ENCODE data around the gene ME3.

Gene ME3

DNA sequence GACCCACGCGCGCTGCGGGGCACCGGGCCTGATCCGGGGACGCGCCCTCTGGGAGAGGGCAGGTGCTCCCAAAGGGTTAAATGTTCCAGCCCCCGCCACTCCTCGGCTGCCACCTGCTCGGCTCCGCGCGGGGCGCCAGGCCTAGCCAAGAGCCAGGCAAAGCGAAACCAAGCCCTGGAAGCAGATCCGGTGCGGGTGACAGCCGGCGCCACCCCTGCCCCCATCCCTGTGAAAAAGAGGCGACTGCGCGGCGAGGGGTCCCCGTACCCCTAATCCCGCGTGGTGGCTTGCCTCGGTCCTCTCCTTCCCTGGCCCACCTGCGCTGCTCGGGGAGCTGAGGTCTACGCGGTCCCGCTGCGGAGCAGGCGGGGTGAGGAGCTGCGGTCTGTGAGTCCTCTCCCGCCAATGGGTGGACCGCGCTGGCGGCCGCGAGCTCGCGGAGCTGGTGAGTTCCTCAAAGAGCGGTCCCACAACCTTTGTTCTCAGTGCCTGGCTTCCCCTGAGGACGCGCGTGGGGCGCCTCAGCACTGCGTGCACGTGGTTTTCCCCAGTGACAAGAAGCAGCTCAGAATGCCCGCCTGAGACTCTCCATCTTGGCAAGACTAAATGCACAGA lies at the start of gene ME3:
ME3 (minus strand) TSS at position 610 of the 615 bp plus-strand sequence.
- DNase-seq: peak; percentile 38

DNA sequence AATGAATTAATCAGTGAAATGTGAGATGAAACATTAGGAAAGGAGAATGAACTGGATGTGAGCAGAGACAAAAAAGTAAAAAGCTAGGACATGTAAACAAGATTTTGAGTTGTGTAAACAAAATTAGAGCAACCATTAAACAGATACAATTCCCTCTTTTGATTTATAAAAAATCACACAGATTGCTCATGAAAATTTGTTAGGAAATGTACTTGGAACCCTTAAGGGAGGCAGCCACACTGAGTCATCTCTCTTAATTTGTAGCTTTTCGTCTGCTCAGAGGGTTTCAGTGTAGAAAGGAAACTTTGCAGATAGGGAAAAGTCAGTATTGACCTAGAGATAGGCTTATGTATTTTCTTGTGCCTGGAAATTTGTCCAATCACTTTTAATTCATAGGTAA lies 49.6 kb upstream of the ME3 start:
- no peak for DNase-seq

DNA sequence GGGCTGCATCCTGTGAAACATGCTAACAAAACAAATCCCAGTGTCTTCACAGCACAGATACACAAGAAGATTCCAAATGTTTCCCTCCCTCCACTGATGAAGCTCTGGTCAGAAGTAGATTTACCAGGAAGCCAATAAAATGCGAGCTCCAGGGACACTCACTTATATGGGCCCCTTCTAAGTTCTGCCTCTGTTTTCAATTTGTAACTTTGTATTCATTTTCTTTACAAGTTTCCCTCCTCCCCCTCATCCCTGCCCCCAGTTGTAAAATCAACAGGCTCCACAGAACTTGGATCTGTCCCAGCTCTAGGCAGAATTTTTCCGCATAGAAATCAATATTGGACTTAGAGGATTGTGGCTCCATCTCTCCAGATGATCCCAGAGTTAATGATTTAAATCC lies 48.1 kb upstream of the ME3 start:
- no peak for DNase-seq

DNA sequence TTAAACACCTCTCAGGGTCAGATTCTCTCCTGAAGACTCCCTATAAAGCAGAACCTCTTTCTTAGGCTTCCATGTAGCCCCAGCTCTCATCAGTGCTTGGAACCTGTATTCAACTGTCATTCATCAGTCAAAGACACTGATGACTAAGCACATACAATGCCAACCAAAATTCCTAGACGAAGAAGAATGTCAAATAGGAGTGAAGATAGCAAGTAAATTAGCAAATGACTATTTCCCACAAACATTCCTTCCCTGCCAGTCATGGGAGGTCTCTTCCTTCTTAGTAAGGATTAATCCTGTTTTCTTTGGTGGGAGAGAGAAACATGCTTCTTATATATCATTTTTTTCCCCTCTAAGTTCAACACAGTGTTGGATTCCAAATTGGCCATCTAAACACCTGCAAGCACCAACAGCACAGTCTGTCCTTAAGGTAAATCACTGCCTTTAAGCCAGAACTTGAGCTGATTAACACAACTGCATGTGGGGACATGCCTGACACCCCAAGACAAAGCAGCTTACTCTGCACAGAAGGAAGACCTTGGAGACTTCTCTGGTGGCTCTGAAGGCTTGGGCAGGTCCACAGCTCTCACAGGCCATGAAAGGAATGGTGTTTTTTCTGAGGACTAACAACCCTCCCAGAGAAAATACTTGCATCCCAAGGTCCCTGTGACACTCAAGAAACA lies 47.5 kb upstream of the ME3 start:
- no peak for DNase-seq

DNA sequence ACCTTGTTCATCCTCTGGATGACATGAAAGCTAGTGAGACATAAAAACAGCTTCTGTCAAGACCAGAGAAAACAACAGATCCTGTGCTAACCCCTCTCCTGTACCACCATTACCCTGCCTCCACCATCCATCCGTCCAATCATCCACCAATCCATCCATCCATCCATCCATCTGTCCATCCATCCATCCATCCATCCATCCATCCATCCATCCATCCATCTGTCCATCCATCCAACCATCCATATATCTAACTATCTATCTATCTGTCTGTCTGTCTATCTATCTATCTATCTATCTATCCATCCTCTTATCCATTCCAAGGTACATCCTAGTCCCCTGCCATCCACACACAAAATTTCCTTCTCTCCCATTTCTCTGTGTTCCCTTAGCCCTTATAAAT lies 46.6 kb upstream of the ME3 start:
- no peak for DNase-seq

DNA sequence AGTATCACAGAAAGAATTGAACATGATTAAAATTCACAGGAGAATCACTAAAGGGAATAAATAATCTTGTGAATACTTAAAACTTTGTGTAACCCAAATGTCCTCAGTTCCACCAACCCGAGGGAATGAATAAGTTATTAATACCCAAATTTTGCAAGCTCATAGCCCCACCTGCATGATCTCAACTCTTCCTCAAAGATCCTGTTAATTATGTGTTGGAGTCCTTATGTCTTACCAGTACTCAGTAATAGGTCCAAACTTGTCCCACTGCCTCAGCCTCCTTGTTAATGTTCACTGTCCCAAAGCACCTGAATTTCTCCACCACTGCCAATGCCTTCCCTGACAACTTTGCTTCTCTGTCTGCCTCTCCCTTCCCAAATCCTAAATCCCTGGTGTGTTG lies 46.1 kb upstream of the ME3 start:
- no peak for DNase-seq

DNA sequence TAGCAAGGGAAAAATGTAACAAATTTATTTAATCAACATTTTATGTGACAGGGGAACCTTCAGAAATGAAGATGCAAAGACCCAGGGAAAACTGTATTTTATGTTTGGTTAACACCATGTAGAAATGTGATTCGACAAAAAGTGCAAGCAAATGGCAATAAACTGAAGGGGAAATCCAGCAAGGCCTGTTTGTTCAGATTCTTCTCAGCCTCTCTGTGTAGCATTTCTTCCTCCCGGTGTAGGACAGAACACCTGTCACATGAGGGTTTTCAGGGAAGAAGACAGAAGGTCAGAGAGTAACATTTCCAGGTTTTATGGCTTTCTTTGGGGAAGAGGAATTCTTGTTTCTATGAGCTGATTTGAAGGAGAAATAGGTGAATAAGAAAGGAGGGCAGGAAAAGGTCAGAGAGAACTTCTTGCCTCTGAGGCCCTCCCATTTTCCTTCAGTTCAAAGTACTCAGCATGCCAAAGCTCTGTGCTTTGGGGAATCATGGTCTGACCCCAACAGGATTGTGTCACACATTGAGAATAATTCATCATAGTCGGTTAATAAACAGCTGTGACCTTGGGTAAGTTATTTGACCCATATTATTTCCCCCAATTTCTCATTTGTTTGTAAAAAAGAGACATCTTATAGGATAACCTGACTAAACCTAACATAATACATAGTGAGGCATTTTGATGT lies 45.5 kb upstream of the ME3 start:
- no peak for DNase-seq

DNA sequence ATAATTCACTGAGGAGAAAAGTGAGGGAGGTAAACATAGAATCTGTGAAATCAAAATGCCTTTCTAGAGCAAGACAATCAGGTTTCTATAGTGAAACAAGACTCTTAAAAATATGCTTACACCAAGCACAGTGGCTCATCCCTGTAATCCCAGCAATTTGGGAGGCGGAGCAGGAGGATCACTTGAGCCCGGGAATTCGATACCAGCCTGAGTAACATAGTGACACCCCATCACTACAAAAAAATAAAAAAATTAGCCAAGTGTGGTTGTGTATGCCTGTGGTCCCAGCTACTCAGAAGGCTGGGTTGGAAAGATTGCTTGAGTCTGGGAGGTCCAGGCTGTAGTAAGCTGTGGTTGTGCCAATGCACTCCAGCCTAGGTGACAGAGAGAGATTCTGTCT lies 43.2 kb upstream of the ME3 start:
- DNase-seq: no peak

DNA sequence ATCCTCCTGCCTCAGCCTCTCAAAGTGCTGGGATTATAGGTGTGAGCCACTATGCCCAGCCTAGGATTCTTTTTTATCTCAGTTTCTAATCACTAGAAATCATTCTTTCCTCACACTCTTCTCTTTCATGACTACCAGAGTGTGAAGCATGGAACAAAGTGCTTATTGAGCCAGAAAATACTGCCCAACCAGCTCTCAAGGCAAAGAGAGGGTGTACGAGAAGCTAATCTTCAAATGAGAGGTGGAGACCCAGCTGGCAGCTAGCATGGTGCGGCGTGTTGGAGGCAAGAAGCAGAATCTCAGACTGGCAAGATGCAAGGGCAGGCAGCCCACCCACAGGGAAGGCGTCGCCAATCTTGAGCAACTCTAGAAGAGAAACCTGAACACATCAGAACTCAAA lies 41.1 kb upstream of the ME3 start:
- no peak for DNase-seq

DNA sequence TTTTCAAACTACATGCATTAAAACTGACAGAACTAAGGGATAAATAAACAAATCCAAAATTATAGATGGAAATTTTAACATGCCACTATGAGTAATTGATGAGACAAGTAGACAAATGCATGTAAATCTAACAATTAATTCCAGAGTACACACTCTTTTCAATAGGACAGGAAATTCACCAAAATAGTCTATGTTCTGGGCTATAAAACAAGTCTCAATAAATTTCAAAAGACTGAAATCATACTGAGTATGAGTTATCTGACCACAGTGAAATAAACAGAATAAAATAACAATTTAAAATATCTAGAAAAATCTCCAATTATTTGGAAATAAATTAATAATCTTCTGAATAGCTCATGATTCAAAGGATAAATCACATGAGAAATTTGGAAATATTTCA lies 38.5 kb upstream of the ME3 start:
- no peak for DNase-seq

DNA sequence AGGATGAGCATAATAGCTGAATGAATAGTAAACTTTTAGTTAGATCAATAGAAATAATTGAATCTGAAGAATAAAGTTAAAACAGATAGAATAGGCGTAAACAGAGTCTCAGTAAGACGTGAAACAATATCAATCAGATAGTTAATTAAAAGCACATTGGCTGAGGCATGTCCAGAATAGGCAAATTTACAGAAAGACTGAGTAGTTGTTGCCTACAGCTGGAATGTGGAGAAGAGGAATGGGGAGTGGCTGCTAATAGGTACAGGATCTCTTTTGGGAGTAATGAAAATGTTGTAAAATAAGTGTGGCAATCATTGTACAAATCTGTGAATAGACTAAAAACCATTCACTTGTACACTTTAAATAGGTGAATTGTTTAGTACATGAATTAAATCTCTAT lies 36.3 kb upstream of the ME3 start:
- no peak for DNase-seq

DNA sequence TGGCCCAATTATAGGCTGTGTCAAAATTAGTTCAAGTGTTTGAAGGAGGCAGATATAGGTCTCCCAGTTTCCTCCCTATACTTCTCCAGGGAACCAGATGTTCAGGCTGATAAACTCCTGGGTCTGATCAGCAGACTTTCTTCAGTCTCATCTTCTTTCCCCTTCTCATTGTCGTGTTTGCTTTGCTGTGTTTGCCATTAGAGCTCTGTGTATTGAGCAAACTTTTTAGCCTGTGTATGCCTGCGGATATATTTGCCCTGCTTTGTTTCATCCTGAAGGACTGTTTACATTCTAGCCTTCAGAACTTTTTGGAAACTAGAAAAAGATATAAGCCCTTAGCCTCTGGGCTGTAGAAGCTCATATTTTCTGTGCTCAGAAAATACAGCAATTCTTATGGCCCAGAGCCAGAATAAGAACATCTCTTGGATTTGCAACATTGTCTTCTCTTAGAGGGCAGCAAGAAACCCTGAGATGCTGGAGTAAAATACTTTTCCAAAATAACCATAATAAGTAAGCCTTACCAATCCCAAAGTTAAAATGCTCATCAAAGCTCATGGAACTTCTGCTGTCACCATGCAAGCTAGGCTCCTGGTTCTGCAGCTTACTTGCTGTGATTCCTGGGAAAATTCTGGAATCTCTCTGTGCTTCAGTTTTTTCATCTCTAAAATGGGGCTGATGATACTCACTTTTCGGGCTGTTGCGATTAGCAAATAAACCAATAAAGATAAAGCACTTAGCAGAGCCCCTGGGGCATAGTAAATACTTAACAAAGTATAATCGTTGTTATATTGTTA lies 34.1 kb upstream of the ME3 start:
- no peak for DNase-seq

DNA sequence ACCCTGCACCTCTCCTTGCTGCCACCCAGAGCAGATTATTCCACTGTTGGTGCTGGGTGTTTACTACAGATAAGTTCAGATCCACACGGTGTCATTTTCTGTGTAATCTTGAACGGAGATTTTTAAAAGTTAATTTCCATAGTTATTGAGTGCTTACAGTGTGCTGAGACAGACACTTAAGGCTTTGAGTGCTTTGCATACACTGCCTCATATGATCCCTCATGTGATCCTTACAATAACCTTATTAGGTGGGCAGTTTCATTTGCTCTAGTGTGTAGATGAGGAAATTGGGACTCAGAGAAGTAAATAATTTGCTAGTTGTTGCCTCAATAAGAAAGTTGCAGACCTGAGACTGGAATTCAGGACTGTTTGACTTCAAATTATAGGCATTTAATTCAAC lies 32.3 kb upstream of the ME3 start:
- no peak for DNase-seq

DNA sequence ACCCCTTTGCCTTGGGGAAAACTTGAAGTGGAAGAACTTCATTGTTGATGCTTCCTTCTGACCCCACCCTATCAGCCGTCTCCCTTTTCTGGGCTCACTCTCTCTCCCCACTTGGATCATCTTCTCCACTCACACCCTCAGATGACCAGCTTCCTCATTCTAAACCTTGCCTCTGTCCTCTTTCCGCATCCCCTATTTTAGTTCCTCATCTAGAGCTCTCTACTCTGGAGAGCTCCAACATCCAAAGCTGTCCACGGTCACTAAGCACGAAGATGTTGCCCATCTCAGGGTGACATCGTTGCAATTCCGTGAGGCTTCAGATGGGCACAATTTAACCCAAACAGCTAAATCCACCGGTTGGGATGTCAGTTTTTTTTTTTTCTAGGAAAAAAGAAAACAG lies 31.6 kb upstream of the ME3 start:
- no peak for DNase-seq

DNA sequence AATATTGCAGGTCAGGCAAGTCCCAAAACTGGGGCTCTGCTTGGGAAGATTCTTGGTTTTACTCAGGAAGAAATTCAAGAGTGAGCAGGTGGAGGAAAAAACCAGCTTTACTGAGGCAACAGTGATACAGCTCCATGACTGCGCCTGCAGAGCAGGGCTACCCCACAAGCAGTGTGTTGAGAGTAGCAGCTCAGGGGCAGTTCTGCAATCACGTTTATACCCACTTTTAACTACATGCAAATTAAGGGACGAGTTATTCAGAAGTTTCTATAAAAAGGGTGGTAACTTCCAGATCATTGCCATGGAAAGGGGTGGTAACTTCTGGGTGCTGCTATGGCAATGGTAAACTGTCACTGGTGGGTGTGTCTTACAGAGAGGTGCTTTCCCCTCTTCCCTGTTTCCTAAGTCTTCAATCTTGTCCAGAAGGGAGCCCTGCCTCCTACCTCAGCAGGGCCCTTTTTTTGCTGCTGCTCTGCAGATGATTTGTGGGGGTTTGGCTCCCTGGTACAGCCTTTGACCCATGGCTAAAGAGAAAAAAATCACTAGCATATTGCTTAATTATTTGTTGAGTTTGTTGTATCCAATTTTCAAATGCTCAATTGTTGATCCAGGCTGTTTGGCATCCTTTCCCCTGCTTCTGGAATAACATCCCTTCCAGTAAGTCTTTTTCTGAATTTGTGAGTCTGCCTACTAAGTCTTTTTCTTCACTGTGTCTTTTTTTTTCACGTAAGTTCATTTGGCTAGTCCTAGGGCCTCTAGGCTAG lies 30.0 kb upstream of the ME3 start:
- no peak for DNase-seq

DNA sequence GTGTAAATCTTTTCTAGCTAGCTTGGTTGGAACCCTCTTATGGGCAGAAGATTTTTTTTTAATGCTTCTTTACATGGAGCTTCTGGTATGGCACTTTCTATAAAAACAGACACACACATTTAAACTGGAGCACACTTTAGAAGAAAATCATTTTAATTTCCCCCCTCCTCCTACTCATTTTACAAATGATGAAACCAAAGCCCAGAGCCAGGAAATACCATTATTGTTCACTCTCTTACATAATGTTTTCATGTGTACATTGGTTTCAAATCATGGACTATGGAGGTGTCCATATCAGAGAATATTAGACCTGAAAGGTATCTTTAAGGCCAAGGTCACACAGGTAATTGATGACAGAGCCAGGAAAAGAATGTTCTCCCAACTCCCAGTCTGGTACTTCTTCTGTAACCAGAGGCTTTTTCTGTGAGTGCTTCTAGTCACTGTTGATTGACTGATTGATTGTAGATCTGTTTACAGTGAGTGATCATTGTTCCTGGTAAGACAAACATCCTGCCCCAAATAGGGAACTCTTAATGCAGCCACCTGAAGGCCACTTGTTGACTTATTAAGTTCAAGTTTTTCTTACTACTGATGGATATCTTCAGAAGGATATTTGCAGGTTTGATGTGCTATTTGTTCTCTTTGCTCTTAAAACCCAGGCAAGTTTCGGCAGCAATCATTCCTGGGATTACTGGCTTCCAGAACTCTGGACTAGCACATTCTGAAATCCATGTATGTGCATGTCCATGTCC lies 26.8 kb upstream of the ME3 start:
- DNase-seq: no peak

DNA sequence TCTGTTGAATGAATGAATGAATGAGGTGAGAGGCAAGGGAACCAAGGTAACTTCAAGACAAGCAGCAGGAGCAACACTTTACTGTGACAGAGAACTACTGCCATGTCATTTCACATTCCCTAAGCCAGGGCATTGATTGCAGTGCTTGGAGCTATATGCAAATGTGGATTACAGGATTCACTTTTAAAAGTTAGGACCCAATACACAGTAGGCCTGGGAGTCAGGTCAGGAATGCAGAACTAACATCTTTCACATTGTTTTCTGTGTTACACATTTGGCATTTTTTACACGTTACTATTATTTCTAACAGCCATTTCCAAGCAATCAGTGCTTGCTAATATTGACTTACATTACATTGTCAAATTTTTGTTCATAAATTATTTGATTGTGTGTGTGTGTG lies 26.2 kb upstream of the ME3 start:
- no peak for DNase-seq

DNA sequence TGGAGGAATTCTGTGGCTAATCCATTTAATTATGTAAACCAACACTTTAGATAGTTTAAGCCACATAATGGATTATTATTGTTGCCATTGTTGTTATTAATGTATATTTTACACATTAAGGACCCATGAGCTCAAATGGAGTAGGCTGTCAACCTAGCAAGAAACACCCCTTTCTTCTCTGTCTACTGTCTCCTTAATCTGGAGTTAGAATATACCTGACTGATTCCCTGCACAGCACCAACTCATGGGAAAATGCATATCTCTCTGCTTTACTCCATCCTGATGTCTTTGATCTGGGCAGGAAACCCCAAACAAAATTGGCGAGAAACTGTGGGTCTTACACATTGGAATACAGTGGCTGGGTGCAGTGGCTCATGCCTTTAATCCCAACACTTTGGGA lies 24.0 kb upstream of the ME3 start:
- DNase-seq: no peak

DNA sequence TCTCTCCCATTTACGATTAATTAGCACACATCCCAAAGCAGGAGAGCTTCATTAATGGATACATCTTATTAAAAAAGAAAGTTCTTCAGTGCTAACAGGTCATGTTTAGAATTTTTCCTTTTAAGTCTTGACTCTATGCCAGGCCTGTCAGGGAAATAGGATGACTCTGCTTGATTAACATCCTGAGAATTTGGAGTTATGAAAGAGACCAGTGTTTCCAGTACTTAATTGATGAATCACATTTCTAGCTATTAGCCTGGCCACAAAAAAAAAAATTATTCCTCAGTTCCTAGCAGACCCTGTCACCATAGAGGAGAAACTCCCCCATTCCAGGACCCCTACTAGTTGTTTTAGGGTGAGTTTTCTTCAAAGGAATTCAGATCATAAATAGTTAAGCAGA lies 23.6 kb upstream of the ME3 start:
- DNase-seq: no peak

DNA sequence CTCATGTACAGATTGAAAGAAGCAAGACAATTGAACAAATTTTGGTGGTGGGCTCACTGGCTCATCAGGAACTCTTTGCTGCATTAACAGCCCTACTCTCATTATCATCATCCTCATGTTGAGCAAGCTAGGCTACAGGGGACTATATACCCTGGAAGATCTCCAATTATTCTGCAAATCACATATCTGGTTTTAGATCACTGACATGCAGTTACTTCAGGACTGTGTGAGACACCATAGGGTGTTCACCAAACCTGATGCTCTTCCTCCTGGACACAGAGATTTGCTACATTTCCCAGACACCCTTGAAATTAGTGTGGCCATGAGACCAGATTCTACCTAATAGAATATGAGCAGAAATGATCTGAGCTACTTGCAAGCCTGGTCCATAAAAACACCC lies 23.0 kb upstream of the ME3 start:
- no peak for DNase-seq

DNA sequence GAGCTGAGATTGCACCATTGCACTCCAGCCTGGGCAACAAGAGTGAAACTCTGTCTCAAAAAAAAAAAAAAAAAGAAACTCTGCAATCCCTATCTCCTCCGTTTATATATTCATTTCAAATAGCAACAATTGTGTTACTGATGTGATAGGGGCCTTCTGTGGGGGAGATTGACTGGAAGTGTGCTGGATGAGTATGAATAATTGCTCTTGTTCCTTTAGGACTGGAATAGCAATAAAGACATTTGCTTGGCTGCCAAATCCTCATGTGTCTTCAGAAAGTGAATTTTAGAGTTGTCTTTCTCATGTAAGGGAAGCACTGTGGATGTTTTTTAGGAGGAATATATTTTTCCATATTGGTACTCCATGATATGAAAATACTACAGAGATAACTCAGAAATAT lies 21.1 kb upstream of the ME3 start:
- DNase-seq: no peak

DNA sequence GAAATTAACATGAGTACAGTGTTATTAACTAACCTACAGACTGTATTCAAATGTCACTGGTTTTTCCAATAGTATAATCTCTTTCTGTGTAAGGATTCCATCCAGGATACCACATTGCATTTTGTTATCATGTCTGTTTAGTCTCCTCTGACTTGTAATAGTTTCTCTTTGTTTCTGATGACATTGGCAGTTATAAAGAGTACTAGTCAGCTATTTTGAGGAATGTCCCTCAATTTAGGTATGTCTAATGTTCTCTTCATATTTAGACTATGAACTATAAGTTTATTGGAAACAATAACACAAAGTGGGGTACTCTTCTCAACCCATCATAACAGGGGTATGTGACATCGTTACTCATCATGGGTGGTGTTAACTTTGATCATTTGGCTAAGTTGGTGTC lies 20.3 kb upstream of the ME3 start:
- DNase-seq: no peak
